BJ (cell line): ENCODE results near the gene IGSF21. TPM values are rescaled to one million over a fixed set of nuclear protein-coding genes. Genes with fewer than 3 reads are reported as not detected.

Experiments
- CTCF ChIA-PET: fragments of 350-600 bp; formaldehyde crosslinking; extraction: SDS; loops from one replicate; lab custom pipeline; 2021; ENCODE audit warnings: antibody characterized with exemption, inconsistent platforms; lab: Yijun Ruan, JAX
- POLR2A ChIA-PET: fragments of 300-600 bp; sonication (Branson Sonifier 250); formaldehyde crosslinking; extraction: SDS; loops from one replicate; lab custom pipeline; 2021; ENCODE audit warnings: antibody characterized with exemption; lab: Charles Lee
- DNase-seq: peaks from one replicate; pipeline ENCODE4 v3.0.0-alpha.2; 2011; ENCODE audit warnings: low read depth
- H3K27me3 ChIP-seq: 2 replicates; pipeline ENCODE4 v1.6.0; 2011; ENCODE audit warnings: low read length; ENCODE audit not compliant: control insufficient read depth, insufficient read depth
- H3K36me3 ChIP-seq: 2 replicates; pipeline ENCODE4 v1.5.1; 2011; ENCODE audit warnings: low read length; ENCODE audit not compliant: control insufficient read depth, insufficient read depth
- H3K4me3 ChIP-seq: 2 replicates; pipeline ENCODE4 v1.5.1; 2011; ENCODE audit warnings: low read depth, mild to moderate bottlenecking, control low read depth, low read length
- CTCF ChIP-seq: IDR thresholded peaks from 2 replicates; pipeline ENCODE4 v1.5.1; 2011; ENCODE audit warnings: low read depth, mild to moderate bottlenecking, control low read depth, inconsistent platforms, low read length, moderate library complexity; ENCODE audit not compliant: insufficient read depth
- polyA plus RNA-seq: library from polyadenylated mRNA; depleted of rRNA; stranded (reverse); fragments of >200 nt; gene quantifications from 2 replicates; pipeline ENCODE4 v1.2.3, GENCODE V29; 2011

IGSF21 gene
- polyA plus RNA-seq, 1 experiment = not detected

GRCh38 chr1:18175530-18176377, 68.2 kb downstream of the IGSF21 start:
- Histone ChIP-seq H3K4me3 (no peak overlapping the region), H3K36me3 (no peaks in the 10 kb centered on the region), H3K27me3 (no peaks in the 10 kb centered on the region)
- CTCF ChIA-PET = no interaction called here
- POLR2A ChIA-PET = no interaction called here
- no peak for TF ChIP-seq CTCF
- DNase-seq = no peak

DNA sequence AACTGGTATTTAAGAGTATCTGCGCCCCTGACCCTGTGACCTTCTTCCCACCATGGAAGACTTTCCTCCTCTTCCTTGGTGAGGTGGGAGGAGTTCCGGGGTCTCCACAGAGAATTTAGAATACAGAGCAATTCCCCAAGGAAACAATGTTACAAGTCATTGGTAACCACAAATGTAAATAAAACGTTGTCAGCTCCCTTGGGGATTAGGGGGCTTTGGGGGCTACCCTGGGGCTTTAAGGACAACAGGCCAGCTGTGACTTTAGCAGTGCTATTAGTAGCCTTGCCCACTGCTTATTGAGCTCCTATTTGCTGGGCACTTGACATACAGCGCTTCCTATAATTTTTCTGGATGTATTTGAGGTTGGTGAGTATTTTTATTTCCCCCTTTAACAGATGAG, 69.0 kb downstream of the IGSF21 start:
- Histone ChIP-seq H3K4me3 (no peak overlapping the region), H3K27me3 (no peaks in the 10 kb centered on the region), H3K36me3 (no peaks in the 10 kb centered on the region)
- TF ChIP-seq CTCF = no peak
- ChIA-PET POLR2A (no interaction called here), CTCF (no interaction called here)
- no peak for DNase-seq

GRCh38 chr1:18178111-18178510, 70.5 kb downstream of the IGSF21 start:
- H3K4me3 ChIP-seq = no peak overlapping the region
- no peak for TF ChIP-seq CTCF
- CTCF ChIA-PET = no interaction called here
- POLR2A ChIA-PET = no interaction called here
- no peak for DNase-seq
- no peaks in the 10 kb centered on the region for H3K27me3 ChIP-seq
- H3K36me3 ChIP-seq = no peaks in the 10 kb centered on the region

DNA sequence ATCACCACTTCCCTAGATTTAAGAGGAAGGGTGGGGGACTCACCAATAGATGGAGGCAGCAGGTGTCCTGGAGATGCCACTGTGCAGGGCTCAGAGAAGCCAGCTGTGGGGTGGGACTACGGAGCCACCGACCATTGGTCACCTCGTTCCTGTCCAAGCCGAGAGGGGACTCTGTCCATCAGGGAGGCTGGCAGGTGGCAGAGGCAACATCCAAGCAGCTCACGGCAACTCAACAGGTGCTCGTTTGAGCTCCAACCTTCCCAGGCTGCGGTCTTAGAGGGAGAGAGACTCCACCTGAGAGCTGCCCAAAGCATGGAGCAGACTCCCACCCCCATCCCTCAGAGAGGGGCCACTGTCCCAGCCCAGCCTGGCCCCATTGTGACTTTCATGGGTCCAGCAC, 71.4 kb downstream of the IGSF21 start:
- no peak for TF ChIP-seq CTCF
- Histone ChIP-seq H3K4me3 (no peak overlapping the region), H3K36me3 (no peaks in the 10 kb centered on the region), H3K27me3 (no peaks in the 10 kb centered on the region)
- POLR2A ChIA-PET = no interaction called here
- CTCF ChIA-PET = no interaction called here
- DNase-seq = no peak

DNA sequence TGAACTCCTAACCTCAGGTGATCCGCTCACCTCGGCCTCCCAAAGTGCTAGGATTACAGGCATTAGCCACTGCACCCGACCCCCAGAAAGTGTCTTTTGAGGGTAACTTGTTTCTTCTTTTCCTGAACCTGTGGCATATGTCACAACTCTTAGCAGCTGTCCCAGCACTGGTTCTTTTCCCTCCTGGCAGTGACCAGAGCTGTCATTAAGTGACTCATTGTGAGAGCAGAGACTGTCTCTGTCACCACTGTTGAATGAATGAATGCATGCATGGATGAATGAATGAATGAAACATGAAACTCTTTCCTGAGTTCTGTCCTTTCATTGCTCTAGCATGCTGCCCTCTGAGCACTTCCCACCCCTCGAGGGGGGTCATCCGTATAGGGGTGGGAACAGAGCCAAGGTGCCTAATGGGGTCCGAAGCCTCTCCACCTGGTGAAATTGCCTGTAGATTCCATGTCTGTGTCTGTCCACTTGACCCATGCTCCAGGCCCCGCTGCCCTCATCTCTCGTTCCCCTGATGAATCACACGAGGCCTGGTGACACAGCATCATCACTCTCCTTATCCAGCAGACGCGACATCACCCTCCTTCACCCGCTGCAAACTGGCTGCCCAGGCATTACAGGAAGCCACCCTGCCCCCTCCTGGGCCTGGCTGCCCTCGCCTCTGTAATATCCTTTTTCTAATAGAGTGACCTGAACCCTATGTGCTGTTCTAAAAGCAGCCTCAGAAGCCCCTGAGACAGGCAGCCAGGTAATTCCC, 75.0 kb downstream of the IGSF21 start:
- no peaks in the 10 kb centered on the region for H3K27me3 ChIP-seq
- ChIA-PET CTCF (no interaction called here), POLR2A (no interaction called here)
- H3K36me3 ChIP-seq = no peaks in the 10 kb centered on the region
- TF ChIP-seq CTCF = no peak
- no peak for DNase-seq
- H3K4me3 ChIP-seq = no peak overlapping the region
